ENCODE measurements around the gene KCNK16.

KCNK16 gene

DNA sequence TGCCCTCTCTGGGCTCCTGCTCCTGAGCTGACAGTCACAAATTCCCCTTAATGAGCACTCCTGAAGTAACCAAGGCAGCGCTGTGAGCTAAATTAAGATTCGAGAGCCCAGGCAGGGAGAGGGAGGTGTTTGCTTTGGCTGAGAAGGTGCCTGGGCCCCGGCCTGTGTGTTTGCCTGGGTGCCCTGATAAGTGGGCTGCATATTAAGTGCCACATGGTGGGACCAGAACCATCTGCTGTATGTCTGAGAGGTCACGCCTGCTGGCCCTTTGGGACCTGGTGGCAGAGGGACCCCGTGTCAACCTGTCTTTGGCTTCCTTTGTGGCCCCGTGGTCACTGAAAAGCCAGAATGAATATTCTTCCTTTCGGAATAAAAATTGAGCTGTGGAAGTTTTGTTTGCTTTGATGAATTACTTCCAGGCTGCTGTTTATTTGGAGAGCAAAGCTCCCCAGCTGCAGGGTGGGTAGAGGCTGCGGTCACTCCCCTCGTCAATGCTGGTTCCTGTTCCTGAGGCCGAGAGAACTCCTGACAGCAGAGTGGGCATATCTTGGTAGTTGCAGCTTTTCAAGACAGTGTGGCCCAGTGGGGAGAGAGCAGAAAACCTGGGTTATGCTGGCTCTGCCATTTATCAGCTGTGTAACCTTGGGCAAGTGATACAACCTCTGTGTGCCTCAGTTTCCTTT lies 17.5 kb upstream of the KCNK16 start:
- no peak for TF ChIP-seq CTCF (IDR thresholded peaks at IDR 0.05; ENCODE audit: insufficient read depth, low read length, missing control alignments)
- DNase-seq (ENCODE audit: low read depth, low spot score): no peak
- ChIA-PET CTCF (no interaction called here), POLR2A (no interaction called here)
- no peak overlapping the region for H3K4me3 ChIP-seq (ENCODE audit: low read depth, low read length)

GRCh38 chr6:39339096-39339867 lies 16.8 kb upstream of the KCNK16 start:
- CTCF ChIA-PET: interaction anchor here (1.5 kb wide), 1 partner anchor 11 kb away, joined by 6 read pairs; no protein-coding TSS in a partner anchor
- POLR2A ChIA-PET: no interaction called here
- DNase-seq (ENCODE audit: low read depth, low spot score): no peak
- no peak for TF ChIP-seq CTCF (IDR thresholded peaks at IDR 0.05; ENCODE audit: insufficient read depth, low read length, missing control alignments)
- no peak overlapping the region for H3K4me3 ChIP-seq (ENCODE audit: low read depth, low read length)

DNA sequence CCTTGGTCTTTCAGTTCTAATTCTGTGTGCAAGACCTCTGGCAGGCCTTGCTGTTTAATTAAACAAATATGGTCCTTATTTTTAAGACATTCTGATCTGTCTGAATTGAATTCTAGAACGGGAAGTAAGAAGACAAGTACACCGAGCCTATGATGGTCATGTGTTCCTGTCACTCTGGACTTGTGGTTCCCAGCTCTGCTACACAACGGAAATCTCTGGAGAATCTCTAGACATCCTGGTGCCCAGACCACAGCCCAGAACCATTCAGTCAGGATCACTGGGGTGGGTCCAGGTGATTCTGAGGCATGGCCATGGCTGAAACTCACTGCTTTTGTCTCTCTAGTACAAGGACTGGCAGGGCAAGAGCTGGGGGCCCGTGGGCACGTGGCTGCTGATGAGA lies 15.9 kb upstream of the KCNK16 start:
- CTCF ChIA-PET: interaction anchor here (1.5 kb wide), 1 partner anchor 10 kb away, joined by 6 read pairs; no protein-coding TSS in a partner anchor
- no peak for DNase-seq (ENCODE audit: low read depth, low spot score)
- POLR2A ChIA-PET: no interaction called here
- no peak for TF ChIP-seq CTCF (IDR thresholded peaks at IDR 0.05; ENCODE audit: insufficient read depth, low read length, missing control alignments)
- no peak overlapping the region for H3K4me3 ChIP-seq (ENCODE audit: low read depth, low read length)

DNA sequence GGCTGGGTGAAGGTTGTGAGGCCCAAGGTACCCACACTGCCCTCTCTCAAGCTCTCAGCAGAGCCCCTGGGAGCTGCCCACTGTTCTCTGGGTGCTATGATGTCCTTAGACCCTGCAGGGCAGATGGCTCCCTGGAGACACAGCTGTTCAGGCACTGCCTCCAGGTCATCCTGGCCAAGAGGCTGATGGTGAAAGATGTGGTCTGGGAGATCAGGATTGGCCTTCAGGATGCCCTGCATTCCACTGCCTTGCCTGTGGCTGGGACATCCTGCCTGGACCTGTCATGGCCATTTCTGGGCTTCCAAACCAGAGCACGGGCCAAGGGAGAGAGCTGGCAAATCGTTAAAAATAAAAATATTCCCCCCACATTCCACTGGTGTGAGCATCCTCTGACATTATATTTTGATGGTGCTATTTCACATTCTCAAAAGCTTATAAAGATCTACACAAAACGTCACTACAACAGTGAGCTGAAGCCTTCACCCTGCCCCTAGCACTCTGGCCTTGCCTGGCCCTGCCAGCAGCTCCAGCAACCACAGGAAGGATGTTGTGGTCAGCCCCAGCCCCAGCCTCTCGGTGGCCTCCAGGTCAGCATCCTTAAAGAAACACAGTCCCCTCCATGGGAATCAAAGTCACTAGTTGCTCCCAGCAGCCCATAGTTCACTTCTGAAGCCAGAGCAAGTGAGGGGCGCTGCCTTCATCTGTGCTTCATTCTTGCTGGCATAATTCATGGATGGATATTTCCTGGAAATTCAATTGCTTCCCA lies 13.5 kb upstream of the KCNK16 start:
- DNase-seq (ENCODE audit: low read depth, low spot score): no peak
- CTCF ChIA-PET: no interaction called here
- no peak for TF ChIP-seq CTCF (IDR thresholded peaks at IDR 0.05; ENCODE audit: insufficient read depth, low read length, missing control alignments)
- POLR2A ChIA-PET: no interaction called here
- H3K4me3 ChIP-seq (ENCODE audit: low read depth, low read length): no peak overlapping the region

GRCh38 chr6:39333644-39334438 lies 11.3 kb upstream of the KCNK16 start:
- ChIA-PET POLR2A (no interaction called here), CTCF (interaction anchor here (0.5 kb wide), 1 partner anchor 495 kb away, joined by 3 read pairs; no protein-coding TSS in a partner anchor)
- no peak overlapping the region for H3K4me3 ChIP-seq (ENCODE audit: low read depth, low read length)
- no peak for DNase-seq (ENCODE audit: low read depth, low spot score)
- TF ChIP-seq CTCF (IDR thresholded peaks at IDR 0.05; ENCODE audit: insufficient read depth, low read length, missing control alignments): no peak

Data from AG04449 (cell line).